H1 (cell line): ENCODE results near the gene STXBP5. TPM values are rescaled to one million over a fixed set of nuclear protein-coding genes. Genes with fewer than 3 reads are reported as not detected.

Source experiments
- CTCF ChIA-PET: fragments of 300-600 bp; sonication (Branson Sonifier 250); formaldehyde crosslinking; loops from one replicate; lab custom pipeline; 2021; ENCODE audit not compliant: partially characterized antibody; lab: Charles Lee
- POLR2A ChIA-PET: fragments of 300-600 bp; sonication (Branson Sonifier 250); formaldehyde crosslinking; loops from one replicate; lab custom pipeline; 2021; ENCODE audit warnings: inconsistent platforms; ENCODE audit not compliant: partially characterized antibody; lab: Charles Lee
- DNase-seq, 2 experiments: peaks; one replicate each; pipeline versions ENCODE4 v3.0.0 to v3.0.0-alpha.2; 2010 to 2022; ENCODE audit warnings: low spot score in 2 of 2, low read depth in 1 of 2, mixed read lengths in 1 of 2
- FAIRE-seq: peaks from 2 replicates; lab custom pipeline; 2011; peaks lifted over from hg19 to GRCh38; lab: Jason Lieb, UNC
- H2AFZ ChIP-seq: 2 replicates; pipeline ENCODE4 v1.8.1; 2012; ENCODE audit warnings: low read length, inconsistent platforms
- H2AK5ac ChIP-seq: 2 replicates; pipeline ENCODE4 v1.6.1; 2013; ENCODE audit warnings: low read depth, low read length
- H2BK120ac ChIP-seq: replicated peaks from 2 replicates; pipeline ENCODE3; 2013; ENCODE audit warnings: low read depth, low read length, inconsistent platforms
- H2BK12ac ChIP-seq: 2 replicates; pipeline ENCODE4 v1.6.1; 2013; ENCODE audit warnings: low read depth, low read length
- H2BK15ac ChIP-seq: 2 replicates; pipeline ENCODE4 v1.6.1; 2013; ENCODE audit warnings: low read length
- H2BK20ac ChIP-seq: 2 replicates; pipeline ENCODE4 v1.6.1; 2013; ENCODE audit warnings: low read length
- H2BK5ac ChIP-seq: 2 replicates; pipeline ENCODE4 v1.6.1; 2013; ENCODE audit warnings: low read depth, low read length
- H3K14ac ChIP-seq: 2 replicates; pipeline ENCODE4 v1.6.1; 2013; ENCODE audit warnings: inconsistent platforms; ENCODE audit not compliant: insufficient read length
- H3K18ac ChIP-seq: 2 replicates; pipeline ENCODE4 v1.6.1; 2013; ENCODE audit warnings: low read length; ENCODE audit errors: extremely low read depth
- H3K23ac ChIP-seq: 2 replicates; pipeline ENCODE4 v1.6.1; 2013; ENCODE audit warnings: inconsistent platforms; ENCODE audit not compliant: insufficient read length
- H3K23me2 ChIP-seq: 2 replicates; pipeline ENCODE4 v1.6.1; 2013; ENCODE audit warnings: low read depth, low read length
- H3K27ac ChIP-seq: 2 replicates; pipeline ENCODE4 v1.6.1; 2011; ENCODE audit warnings: low read depth, low read length, inconsistent platforms
- H3K27me3 ChIP-seq, 4 experiments: replicated peaks in 1 of 4; 1 replicate in 1 of 4; 2 replicates in 3 of 4; pipeline versions ENCODE4 v1.6.1 to v1.8.1; 2011 to 2013; ENCODE audit warnings: low read length in 3 of 4, mild to moderate bottlenecking in 3 of 4, inconsistent platforms in 2 of 4, mixed read lengths in 2 of 4, moderate library complexity in 1 of 4; ENCODE audit not compliant: control insufficient read depth in 3 of 4, insufficient read depth in 3 of 4; ENCODE audit errors: extremely low read depth in 1 of 4
- H3K36me3 ChIP-seq, 4 experiments: 2 replicates each; pipeline versions ENCODE4 v1.6.1 to v1.8.1; 2011 to 2013; ENCODE audit warnings: mild to moderate bottlenecking in 4 of 4, low read length in 3 of 4, moderate library complexity in 2 of 4, control low read depth in 1 of 4, inconsistent platforms in 1 of 4; ENCODE audit not compliant: insufficient read depth in 4 of 4, control insufficient read depth in 2 of 4
- H3K4ac ChIP-seq: replicated peaks from 2 replicates; pipeline ENCODE3; 2013; ENCODE audit warnings: low read length, low read depth, mixed read lengths, inconsistent platforms; ENCODE audit not compliant: insufficient read length
- H3K4me1 ChIP-seq, 4 experiments: replicated peaks in 1 of 4; 1 replicate in 1 of 4; 2 replicates in 3 of 4; pipeline versions ENCODE4 v1.6.1 to v1.8.1; 2011 to 2013; ENCODE audit warnings: low read length in 3 of 4, inconsistent platforms in 2 of 4, mixed read lengths in 1 of 4; ENCODE audit not compliant: insufficient read depth in 4 of 4, control insufficient read depth in 3 of 4
- H3K4me2 ChIP-seq, 2 experiments: 2 replicates each; pipeline versions ENCODE4 v1.6.1 to v1.8.1; 2011 to 2013; ENCODE audit warnings: low read depth in 2 of 2, low read length in 2 of 2, control low read depth in 1 of 2, inconsistent platforms in 1 of 2, mild to moderate bottlenecking in 1 of 2; ENCODE audit not compliant: insufficient read depth in 1 of 2
- H3K4me3 ChIP-seq, 4 experiments: fragments of 200-600, 300-600 bp in 1 of 4; sonication (generic), shearing (Covaris generic), sonication (Bioruptor Twin) in 1 of 4; 2 replicates each; pipeline versions ENCODE4 v1.5.1 to v1.8.1; 2011 to 2016; ENCODE audit warnings: low read length in 4 of 4, low read depth in 3 of 4, control low read depth in 2 of 4, inconsistent platforms in 2 of 4, mild to moderate bottlenecking in 2 of 4, mixed read lengths in 1 of 4, moderate library complexity in 1 of 4; ENCODE audit not compliant: insufficient read depth in 2 of 4; ENCODE audit errors: extremely low read depth in 1 of 4
- H3K56ac ChIP-seq: replicated peaks from 2 replicates; pipeline ENCODE3; 2013; ENCODE audit warnings: low read depth, mild to moderate bottlenecking, mixed read lengths, low read length, inconsistent platforms; ENCODE audit not compliant: insufficient read length
- H3K79me1 ChIP-seq: 2 replicates; pipeline ENCODE4 v1.6.1; 2013; ENCODE audit warnings: low read depth, low read length, control low read depth
- H3K79me2 ChIP-seq, 2 experiments: 2 replicates each; pipeline versions ENCODE4 v1.6.1 to v1.8.1; 2012 to 2013; ENCODE audit warnings: low read length in 2 of 2, mild to moderate bottlenecking in 2 of 2, inconsistent platforms in 1 of 2; ENCODE audit not compliant: insufficient read depth in 2 of 2, control insufficient read depth in 1 of 2
- H3K9ac ChIP-seq, 4 experiments: replicated peaks in 1 of 4; 1 replicate in 1 of 4; 2 replicates in 3 of 4; pipeline versions ENCODE4 v1.6.1 to v1.8.1; 2011 to 2013; ENCODE audit warnings: low read depth in 3 of 4, low read length in 3 of 4, control low read depth in 2 of 4, mild to moderate bottlenecking in 2 of 4, moderate library complexity in 2 of 4, inconsistent platforms in 1 of 4; ENCODE audit errors: extremely low read depth in 1 of 4
- H3K9me3 ChIP-seq, 2 experiments: 2 replicates each; pipeline versions ENCODE4 v1.6.1 to v1.8.1; 2012 to 2013; ENCODE audit warnings: mild to moderate bottlenecking in 2 of 2, moderate library complexity in 2 of 2, control low read depth in 1 of 2, inconsistent platforms in 1 of 2, low read depth in 1 of 2, low read length in 1 of 2, mixed read lengths in 1 of 2; ENCODE audit not compliant: insufficient read depth in 2 of 2
- H4K20me1 ChIP-seq, 2 experiments: replicated peaks in 1 of 2; 2 replicates each; pipeline versions ENCODE3 to v1.8.1; 2011 to 2013; ENCODE audit warnings: inconsistent platforms in 2 of 2, low read length in 2 of 2, mild to moderate bottlenecking in 1 of 2; ENCODE audit not compliant: insufficient read depth in 2 of 2, control insufficient read depth in 1 of 2
- H4K5ac ChIP-seq: 2 replicates; pipeline ENCODE4 v1.6.1; 2013; ENCODE audit warnings: low read length, low read depth, mixed read lengths, inconsistent platforms; ENCODE audit not compliant: insufficient read length
- H4K8ac ChIP-seq: 2 replicates; pipeline ENCODE4 v1.8.0; 2013; ENCODE audit warnings: mild to moderate bottlenecking, moderate library complexity, low read length, inconsistent platforms; ENCODE audit not compliant: insufficient read depth; ENCODE audit errors: extremely low read depth
- H4K91ac ChIP-seq: replicated peaks from 2 replicates; pipeline ENCODE3; 2013; ENCODE audit warnings: low read length, mixed read lengths, inconsistent platforms; ENCODE audit not compliant: insufficient read length
- JUN ChIP-seq: IDR thresholded peaks from 2 replicates; pipeline ENCODE4 v1.6.1; 2011; ENCODE audit warnings: low read depth, mild to moderate bottlenecking, improper control_type of control experiment, low read length
- KDM1A ChIP-seq: fragments of 200-600, 300-600 bp; sonication (generic); IDR thresholded peaks from 2 replicates; pipeline ENCODE4 v1.7.1; 2016; ENCODE audit warnings: mild to moderate bottlenecking, low read length, borderline replicate concordance
- MAFK ChIP-seq: IDR thresholded peaks from 2 replicates; pipeline ENCODE4 v1.6.1; 2012; ENCODE audit warnings: low read depth, mild to moderate bottlenecking, improper control_type of control experiment, low read length
- SUZ12 ChIP-seq: fragments of 200-600 bp; sonication (generic); IDR thresholded peaks from 2 replicates; pipeline ENCODE4 v1.6.1; 2012; ENCODE audit warnings: mild to moderate bottlenecking, inconsistent platforms, low read length, moderate library complexity, mixed read lengths
- WGBS, 2 experiments: shearing (Covaris generic) in 1 of 2; methylation state at CpG; one replicate each; pipeline versions ENCODE4 v1.1.6 to v1.1.7; 2013 to 2015; ENCODE audit warnings: low lambda C conversion rate in 2 of 2, mixed read lengths in 2 of 2, inconsistent platforms in 1 of 2, low coverage in 1 of 2, missing lambda C conversion rate in 1 of 2; ENCODE audit not compliant: insufficient replicate concordance in 2 of 2, insufficient coverage in 1 of 2, insufficient read length in 1 of 2; ENCODE audit errors: extremely low coverage in 1 of 2, missing lambda C conversion rate in 1 of 2; 5-methylcytosine and 5-hydroxymethylcytosine counted together
- polyA plus RNA-seq, 7 experiments: library from polyadenylated mRNA; depleted of rRNA in 3 of 7; stranded (reverse) in 5 of 7; unstranded in 2 of 7; fragments of >200 nt in 5 of 7; fragments of 200-250 nt in 2 of 7; gene quantifications; 1 replicate in 5 of 7; 2 replicates in 1 of 7; 4 replicates in 1 of 7; pipeline versions ENCODE4 v1.2.1 to v1.2.3, GENCODE V29; 2011 to 2013; ENCODE audit warnings: missing spikeins in 2 of 7, mixed read lengths in 2 of 7
- total RNA-seq: library from RNA; stranded (reverse); fragmentation: NEBNext Ultra II Directional; extraction: Animal tissue kit (Norgen Biotek cat#: 25700); gene quantifications from 2 replicates; pipeline ENCODE4 v1.2.1, GENCODE V29; 2021

The STXBP5 gene
- total and polyA plus RNA-seq, 2 of the 8 experiments (the other 6 are each of a cell fraction or from before 2014, with no cell fraction given), result 2.7 to 10.8 TPM

DNA sequence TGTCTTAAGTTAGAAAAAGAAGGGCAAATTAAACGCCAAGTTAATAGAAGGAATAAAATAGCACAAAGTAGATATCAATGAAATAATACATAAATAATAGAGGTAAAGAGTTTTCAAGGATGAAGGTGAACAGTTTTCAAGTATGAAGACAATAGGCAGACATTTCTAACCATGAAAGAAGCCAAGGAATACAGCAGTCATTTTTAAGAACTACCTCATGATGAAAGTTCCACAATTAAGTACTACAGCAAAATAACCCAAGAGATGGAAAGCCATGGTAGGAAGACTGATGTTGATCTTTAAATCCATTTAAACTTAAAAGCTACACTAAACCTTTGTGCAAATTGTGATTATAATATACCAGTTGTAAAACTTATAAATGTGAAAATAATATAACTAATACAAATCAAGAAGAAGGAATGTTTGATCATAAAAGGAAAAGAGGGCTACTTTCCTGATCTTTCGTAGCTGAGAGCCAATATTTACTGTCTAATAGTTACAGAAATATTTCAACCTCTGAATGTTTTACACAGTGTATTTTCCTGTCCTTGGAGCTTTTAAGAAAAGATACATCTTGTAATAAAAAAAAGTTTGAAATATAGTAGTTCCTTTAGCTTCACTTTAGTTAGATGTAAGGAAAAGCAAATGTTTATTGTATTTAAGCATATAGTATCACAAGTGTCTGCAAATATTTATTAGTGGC, 143.1 kb downstream of the STXBP5 start:
- no peaks in the 10 kb centered on the region for H3K9me3 ChIP-seq
- no peak for FAIRE-seq
- H3K27me3 ChIP-seq, result no peaks in the 10 kb centered on the region
- no peak overlapping the region for H4K8ac ChIP-seq
- no peak overlapping the region for H3K9ac ChIP-seq
- no peak for TF ChIP-seq SUZ12
- no peak for TF ChIP-seq KDM1A
- no peak for TF ChIP-seq JUN
- no peak for TF ChIP-seq MAFK
- no peak overlapping the region for H2BK15ac ChIP-seq
- no peaks in the 10 kb centered on the region for H3K79me1 ChIP-seq
- H3K4me1 ChIP-seq, result no peaks in the 10 kb centered on the region
- DNase-seq, result no peak
- no peak overlapping the region for H2AFZ ChIP-seq
- H3K4ac ChIP-seq, result no peak overlapping the region
- POLR2A ChIA-PET, result no interaction called here
- H2BK5ac ChIP-seq, result no peak overlapping the region
- H3K4me2 ChIP-seq, result no peak overlapping the region
- WGBS, 2 experiments, result 90% methylated on average over 2 of the region's 2 CpGs; no CpG with 5 or more reads in 1 of the 2 experiments
- no peaks in the 10 kb centered on the region for H4K20me1 ChIP-seq
- no peak overlapping the region for H3K23ac ChIP-seq
- no peaks in the 10 kb centered on the region for H3K79me2 ChIP-seq
- H4K91ac ChIP-seq, result no peak overlapping the region
- no peaks in the 10 kb centered on the region for H3K23me2 ChIP-seq
- no peak overlapping the region for H2AK5ac ChIP-seq
- H3K18ac ChIP-seq, result no peak overlapping the region
- no peak overlapping the region for H3K14ac ChIP-seq
- H2BK20ac ChIP-seq, result no peak overlapping the region
- CTCF ChIA-PET, result interaction anchor here (0.6 to 0.7 kb wide), 3 partner anchors 36 to 1484 kb away, joined by 3 read pairs; no protein-coding TSS in a partner anchor
- H2BK12ac ChIP-seq, result no peak overlapping the region
- H3K36me3 ChIP-seq, result no peaks in the 10 kb centered on the region; a peak in 1 of 8 replicates
- H3K56ac ChIP-seq, result no peak overlapping the region
- H3K4me3 ChIP-seq, result no peak overlapping the region
- no peak overlapping the region for H2BK120ac ChIP-seq
- H3K27ac ChIP-seq, result no peak overlapping the region
- H4K5ac ChIP-seq, result no peak overlapping the region
